GM19035 (cell line): Measurements from ENCODE around the gene OAT.

Source experiments
- ATAC-seq: cut with Tn5 transposase; IDR thresholded peaks from one replicate; pipeline ENCODE4 v1.9.1; 2021; ENCODE audit not compliant: unreplicated experiment

Gene OAT

DNA sequence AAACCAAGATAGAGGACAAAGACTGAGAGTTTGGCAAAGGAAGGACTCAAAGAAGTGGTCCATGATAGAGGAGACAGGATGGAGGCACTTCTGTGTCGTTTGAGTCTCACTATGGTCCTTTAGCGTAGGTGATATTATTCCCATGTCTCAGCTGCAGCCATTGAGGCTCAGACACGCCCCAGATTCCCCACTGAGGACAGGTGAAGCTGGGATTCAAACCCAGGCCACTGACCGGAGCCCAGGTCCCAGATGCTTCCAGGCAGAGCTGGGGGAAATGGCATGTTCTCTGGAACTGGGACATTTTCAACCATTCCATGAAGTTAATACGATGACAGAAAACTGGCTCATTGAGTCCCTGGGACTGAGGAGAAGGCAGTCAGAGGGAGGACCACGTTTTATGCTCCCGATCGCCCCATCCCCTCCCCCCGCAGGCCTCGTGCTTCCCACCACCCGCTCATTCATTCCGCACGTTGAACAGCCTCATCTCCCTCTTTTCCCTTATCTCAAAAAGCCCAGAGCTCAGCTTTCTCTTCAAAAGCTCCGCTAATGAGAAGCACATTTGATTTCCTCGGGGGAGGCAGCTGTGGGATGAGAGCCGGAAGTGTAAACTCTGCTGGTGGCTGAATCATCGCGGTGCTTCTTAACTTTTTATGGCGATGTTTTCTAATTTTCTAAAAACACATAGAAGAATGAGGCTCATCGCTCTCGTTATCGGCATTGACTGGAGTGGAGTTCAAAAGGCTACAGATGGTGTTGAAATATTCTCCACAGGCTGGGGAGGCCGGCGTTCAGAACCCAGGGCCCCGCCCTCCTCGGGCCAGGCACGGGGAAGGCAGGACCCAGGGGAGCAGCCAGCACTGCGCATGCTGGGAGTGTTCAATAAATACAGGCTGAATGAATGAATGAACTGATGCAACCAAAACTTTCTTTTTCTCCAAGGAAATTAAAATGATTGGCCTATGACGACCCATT is 64.0 kb downstream of the OAT start:
- no peak for ATAC-seq

DNA sequence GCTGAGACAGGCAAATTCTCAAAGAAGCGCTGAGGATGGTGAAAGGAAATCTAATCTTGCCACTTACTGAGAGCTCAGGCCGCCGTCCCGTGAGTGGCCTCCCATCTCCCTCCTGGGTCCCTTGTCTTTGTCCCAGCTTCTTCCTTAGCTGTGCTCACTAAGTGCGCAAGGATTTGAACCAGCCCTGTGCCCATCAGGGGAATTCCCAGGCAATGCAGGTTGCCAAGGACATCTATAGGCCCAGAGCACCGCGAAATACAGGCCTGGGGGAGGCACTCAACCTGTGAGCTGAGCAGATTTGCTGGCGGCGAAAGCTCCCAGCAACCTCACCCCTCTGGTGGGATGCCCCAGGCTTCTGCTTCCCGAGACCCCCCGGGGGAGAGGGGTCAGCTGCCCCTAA is 64.8 kb downstream of the OAT start:
- no peak for ATAC-seq

DNA sequence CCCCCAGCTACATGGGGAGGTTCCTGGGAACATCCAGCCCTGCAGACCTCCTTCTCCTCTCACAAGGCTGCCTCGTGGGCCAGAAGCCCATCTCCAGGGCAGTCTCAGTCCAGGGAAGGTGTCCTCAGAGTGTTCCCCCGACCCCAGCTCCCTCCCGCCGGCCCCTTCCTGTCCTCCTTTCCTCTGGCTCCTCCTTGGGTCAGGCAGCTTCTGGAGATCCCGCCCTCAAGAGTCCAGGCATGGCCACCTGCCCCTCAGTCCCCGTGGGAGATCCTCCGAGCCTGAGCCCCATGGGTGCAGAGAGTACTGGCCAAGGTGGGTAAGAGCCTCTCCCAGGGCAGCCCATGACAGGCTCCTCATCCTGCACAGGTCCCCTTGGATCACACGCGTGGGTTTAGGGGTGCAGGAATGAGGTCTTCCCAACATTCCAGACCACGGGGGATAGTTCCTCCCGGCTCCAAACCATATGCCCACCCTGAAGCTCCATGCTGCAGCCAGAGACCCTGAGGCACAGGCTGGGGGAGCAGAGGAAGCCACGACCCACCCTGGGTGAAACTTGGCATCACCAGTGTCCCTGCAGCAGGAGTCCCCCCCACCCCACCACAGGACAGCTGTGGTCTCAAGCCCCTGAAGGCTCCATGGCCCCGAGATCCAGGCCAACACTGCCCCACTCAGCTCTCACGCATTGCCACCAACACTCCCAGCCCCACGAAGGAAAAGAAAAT is 65.5 kb downstream of the OAT start:
- ATAC-seq, result no peak

DNA sequence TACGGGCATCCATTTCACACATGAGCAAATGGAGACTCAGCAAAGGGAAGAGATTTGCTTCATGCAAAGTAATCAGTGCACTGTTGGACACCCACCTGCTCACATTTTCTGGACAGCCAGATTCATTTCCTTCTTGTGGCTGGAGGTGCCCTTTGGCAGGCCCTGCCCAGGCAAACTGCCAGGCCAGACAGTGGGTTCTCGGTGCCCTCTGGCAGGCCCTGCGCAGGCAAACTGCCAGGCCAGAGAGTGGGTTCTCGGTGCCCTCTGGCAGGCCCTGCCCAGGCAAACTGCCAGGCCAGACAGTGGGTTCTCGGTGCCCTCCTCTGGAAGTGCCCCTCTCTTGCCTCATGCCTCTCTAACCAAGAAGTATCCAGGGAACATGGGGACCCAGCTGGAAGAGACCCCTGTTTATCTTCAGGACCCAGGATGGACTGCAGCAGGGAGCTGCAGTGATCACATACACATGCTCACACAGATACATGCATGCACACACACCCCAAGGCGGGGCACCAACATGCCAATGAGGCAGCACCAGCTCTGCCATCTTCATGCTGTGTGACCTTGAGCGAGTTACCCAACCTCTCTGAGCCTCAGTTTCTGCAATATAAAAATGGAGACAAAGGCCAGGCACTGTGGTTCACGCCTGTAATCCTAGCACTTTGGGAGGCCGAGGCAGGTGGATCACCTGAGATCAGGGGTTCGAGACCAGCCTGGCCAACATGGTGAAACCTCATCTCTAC is 67.1 kb downstream of the OAT start:
- no peak for ATAC-seq

DNA sequence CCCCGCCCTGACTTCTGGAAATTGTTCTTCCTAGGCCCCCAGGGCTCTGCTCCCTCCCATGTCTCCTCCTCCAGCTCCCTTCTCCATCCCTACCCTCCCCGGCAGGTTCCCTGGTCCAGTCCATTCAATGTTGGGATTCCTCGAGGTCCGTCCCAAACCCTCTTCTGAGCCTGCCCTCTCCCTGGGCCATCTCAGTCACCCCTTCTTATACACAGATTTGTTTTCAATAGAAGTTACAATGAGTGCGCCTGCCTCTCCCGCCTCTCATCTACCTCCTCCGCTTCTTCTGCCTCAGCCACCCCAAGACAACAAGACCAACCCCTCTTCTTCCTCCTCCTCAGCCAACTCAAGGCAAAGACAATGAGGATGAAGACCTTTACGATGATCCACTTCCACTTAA is 67.9 kb downstream of the OAT start:
- ATAC-seq, result no peak

DNA sequence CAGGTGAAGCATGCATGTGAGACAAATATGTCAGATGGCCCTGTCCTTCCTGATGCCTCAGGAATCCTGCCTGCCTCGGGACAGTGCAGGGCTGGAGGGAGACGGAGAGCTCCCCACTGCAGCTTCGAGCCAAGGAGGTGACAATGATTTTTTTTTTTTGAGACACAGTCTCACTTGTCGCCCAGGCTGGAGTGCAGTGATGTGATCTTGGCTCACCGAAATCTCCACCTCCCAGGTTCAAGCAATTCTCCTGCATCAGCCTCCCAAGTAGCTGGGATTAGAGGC is 68.8 kb downstream of the OAT start:
- no peak for ATAC-seq

DNA sequence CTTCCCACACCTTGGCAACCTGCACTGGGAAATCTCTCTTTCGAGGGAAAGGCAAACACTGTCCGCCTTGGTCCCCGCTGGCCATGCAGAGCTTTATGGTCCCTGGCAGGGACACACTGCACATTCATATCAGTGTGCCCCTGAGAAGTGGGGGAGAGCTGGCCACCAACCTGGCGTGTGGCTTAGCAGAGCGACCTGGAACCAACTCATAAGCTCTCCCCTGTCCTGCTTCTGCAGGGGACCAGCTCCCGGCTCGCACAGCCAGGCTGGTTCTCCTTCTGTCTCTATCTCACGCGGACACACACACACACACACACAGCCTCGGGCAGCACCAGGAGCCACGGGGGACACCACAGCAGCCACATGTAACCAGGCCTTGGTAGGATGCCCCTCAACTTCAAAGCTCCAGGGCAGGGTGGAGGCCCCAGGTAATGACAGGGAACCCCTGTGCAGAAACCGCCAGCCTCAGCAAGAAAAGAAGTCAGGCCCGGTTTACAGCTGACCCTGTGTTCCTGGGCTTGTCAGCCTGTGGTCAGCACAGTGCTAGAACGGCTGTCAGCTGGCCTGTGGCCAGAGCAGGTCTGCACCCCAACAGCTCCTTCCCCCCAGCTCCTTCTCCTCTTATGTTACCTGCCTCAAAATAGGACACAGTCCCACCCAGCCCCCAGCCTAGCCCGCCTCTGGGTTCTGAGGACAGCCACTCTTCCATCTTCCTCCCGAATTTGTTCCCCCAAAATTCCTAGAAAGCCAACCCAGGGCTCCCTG is 69.3 kb downstream of the OAT start:
- ATAC-seq, result no peak

DNA sequence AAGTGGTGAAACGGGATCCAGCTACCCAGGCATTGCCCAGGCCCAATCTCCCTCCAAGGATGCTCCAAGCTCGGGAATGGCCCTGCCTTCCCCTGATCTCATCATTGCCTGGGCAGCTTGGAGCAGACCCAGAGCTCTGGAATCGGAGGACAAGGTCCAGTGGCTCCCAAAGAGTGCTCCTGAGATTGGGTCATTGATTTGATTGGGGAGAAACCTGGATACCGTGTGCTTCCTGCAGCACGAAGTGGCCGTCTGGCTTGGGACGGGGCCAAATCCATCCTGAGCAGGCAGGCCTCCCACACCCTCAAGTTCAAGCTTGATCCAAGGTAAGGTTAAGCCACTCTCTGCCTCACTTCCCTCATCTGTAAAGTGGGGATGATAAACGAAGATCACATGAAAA is 69.9 kb downstream of the OAT start:
- ATAC-seq, result no peak

DNA sequence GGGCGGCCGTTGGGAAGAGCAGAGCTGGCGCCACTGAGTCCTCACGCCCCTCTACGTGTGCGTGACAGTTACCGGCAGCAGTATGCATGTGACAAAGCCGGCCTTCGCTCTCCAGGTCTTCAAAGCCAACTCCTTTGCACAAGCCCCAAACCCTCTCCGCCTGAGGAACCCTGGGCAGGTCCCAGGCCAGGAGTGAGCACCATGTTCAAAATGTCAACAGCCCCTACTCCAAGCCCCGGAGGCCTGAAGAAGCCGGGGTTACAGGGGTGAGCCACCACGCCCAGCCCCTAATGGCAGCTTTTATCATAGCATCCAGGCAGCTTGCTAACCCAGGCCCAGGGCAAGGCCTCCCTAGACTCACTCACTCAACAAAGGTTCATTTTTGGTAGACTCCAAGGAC is 70.8 kb downstream of the OAT start:
- no peak for ATAC-seq
